GM12873 (cell line): Measurements from ENCODE around the gene LARP4.

Experiments
- CTCF ChIP-seq: IDR thresholded peaks from 2 replicates; pipeline ENCODE4 v1.5.1; 2012; ENCODE audit warnings: low read depth, mild to moderate bottlenecking, moderate library complexity, low read length, control low read depth; ENCODE audit not compliant: insufficient read depth; ENCODE audit errors: missing control alignments

Gene LARP4

GRCh38 chr12:50507930-50508329, 107.2 kb downstream of the LARP4 start:
- no peak for TF ChIP-seq CTCF

GRCh38 chr12:50508414-50508813, 107.7 kb downstream of the LARP4 start:
- TF ChIP-seq CTCF = no peak

GRCh38 chr12:50508970-50509663, 108.4 kb downstream of the LARP4 start:
- no peak for TF ChIP-seq CTCF

GRCh38 chr12:50514526-50515276, 114.0 kb downstream of the LARP4 start:
- TF ChIP-seq CTCF = no peak

- no peak for TF ChIP-seq CTCF
These were observed 114.9 kb downstream of the LARP4 start for GRCh38 chr12:50515587-50515986.

- no peak for TF ChIP-seq CTCF
These were observed 116.8 kb downstream of the LARP4 start for GRCh38 chr12:50517421-50518048.

- TF ChIP-seq CTCF = no peak
These were observed 117.4 kb downstream of the LARP4 start for GRCh38 chr12:50518090-50518489.
